DMS114 treated with DMSO at 0.1 percent for 48 hours (cell line): ENCODE measurements around the gene ZAR1L.

ENCODE experiments used
- DNase-seq: peaks from one replicate; lab custom pipeline; 2025; ENCODE audit not compliant: unreplicated experiment; lab: John Stamatoyannopoulos, UW

ZAR1L gene

DNA sequence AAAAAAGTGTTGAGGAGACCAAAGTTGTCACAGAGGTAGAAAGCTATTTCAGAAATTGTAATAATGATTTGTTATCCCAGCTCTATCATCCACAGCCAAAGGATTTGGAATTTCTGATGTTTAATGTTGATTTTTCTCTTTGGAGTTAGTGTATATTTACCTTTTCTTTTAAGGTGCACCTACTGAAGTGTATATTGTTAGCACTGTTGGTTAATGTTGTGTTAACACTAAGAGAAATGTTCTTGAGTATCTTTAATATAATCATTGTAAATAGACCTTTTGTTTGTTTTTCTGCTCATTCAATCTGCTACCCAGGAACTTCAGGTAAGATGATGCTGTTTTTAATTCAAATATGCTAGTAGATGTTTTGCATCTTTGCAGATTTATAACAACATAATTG lies 57.5 kb downstream of the ZAR1L start:
- no peak for DNase-seq

DNA sequence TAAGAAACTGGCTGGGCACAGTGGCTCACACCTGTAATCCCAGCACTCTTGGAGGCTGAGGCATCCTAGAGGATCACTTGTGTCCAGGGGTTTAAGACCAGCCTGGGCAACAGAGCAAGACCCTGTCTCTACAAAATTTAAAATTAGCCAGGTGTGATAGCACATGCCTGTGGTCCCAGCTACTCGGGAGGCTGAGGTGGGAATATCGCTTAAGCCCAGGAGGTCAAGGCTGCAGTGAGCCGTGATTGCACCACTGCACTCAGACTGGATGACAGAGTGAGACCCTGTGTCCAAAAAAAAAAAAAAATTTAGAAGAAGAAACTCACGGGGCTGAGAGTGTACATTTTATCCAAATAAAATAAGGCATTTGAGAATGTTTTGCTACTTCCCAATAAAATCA lies 58.9 kb downstream of the ZAR1L start:
- no peak for DNase-seq

GRCh38 chr13:32255724-32256109 lies 59.4 kb downstream of the ZAR1L start:
- DNase-seq, result no peak

- no peak for DNase-seq
Measured at GRCh38 chr13:32254916-32255723, 60.0 kb downstream of the ZAR1L start.

DNA sequence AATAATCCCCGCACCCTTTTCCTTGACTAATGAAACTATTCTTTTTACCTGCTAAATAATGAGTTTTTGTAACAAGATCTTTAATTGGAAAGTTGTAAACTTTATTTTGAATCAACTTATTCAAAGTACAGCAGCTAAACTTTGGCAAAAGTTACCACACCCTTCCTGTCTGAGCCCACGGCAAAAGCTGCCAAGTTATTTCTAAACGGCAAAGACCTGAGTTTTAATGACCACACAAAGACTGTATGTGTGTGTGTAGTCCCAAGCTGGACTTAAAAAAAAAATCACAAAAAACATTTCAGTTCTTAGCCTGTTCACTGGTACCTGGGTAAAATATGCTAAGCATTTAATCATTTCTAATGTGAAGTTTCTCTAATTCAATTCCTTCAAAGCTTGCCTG lies 60.7 kb downstream of the ZAR1L start:
- DNase-seq, result no peak

DNA sequence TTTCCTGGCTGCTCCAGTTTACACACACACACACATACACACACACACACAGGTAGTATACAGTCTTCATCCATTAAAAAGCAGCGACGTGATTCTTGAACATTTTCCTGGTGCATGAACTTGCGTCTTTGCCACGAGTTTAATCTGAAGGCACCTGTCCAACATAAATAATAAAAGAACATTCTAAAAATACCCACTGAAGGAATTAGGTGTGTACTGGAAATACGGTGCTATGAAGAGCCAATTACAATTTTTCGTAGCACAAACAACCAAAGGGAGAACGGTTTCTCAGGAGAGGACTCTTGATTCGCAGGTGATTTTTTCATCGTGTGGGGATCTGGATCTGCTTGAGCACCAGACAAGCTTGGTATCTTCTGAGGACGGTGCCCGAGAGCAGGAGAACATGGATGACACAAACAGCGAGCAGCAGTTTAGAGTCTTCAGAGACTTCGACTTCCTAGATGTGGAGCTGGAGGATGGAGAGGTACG lies 61.2 kb downstream of the ZAR1L start:
- DNase-seq, result no peak
